Activated naive CD8-positive, alpha-beta T cell (primary cell): ENCODE data around the gene CRACR2B.

Experiments used
- H3K27ac Mint-ChIP-seq: one replicate; pipeline ENCODE4 v1.8.0; 2021; ENCODE audit warnings: mixed read lengths
- H3K27me3 Mint-ChIP-seq: one replicate; pipeline ENCODE4 v1.8.0; 2021; ENCODE audit warnings: mixed read lengths
- H3K36me3 Mint-ChIP-seq: one replicate; pipeline ENCODE4 v1.8.0; 2021; ENCODE audit warnings: mixed read lengths
- H3K4me1 Mint-ChIP-seq: one replicate; pipeline ENCODE4 v1.8.0; 2021; ENCODE audit warnings: low read depth, mixed read lengths
- H3K4me3 Mint-ChIP-seq: one replicate; pipeline ENCODE4 v1.8.0; 2021; ENCODE audit warnings: mild to moderate bottlenecking, mixed read lengths
- H3K9me3 Mint-ChIP-seq: one replicate; pipeline ENCODE4 v1.8.0; 2021; ENCODE audit warnings: low read depth, mixed read lengths

CRACR2B gene

GRCh38 chr11:833849-834311 is 6.2 kb downstream of the CRACR2B start:
- no peak overlapping the region for H3K27ac Mint-ChIP-seq
- no peaks in the 10 kb centered on the region for H3K36me3 Mint-ChIP-seq
- H3K4me1 Mint-ChIP-seq: peaks cover 16% of the 10 kb centered on the region
- H3K9me3 Mint-ChIP-seq: no peaks in the 10 kb centered on the region
- H3K27me3 Mint-ChIP-seq: no peaks in the 10 kb centered on the region
- peak overlapping the region; percentile 73 for H3K4me3 Mint-ChIP-seq

DNA sequence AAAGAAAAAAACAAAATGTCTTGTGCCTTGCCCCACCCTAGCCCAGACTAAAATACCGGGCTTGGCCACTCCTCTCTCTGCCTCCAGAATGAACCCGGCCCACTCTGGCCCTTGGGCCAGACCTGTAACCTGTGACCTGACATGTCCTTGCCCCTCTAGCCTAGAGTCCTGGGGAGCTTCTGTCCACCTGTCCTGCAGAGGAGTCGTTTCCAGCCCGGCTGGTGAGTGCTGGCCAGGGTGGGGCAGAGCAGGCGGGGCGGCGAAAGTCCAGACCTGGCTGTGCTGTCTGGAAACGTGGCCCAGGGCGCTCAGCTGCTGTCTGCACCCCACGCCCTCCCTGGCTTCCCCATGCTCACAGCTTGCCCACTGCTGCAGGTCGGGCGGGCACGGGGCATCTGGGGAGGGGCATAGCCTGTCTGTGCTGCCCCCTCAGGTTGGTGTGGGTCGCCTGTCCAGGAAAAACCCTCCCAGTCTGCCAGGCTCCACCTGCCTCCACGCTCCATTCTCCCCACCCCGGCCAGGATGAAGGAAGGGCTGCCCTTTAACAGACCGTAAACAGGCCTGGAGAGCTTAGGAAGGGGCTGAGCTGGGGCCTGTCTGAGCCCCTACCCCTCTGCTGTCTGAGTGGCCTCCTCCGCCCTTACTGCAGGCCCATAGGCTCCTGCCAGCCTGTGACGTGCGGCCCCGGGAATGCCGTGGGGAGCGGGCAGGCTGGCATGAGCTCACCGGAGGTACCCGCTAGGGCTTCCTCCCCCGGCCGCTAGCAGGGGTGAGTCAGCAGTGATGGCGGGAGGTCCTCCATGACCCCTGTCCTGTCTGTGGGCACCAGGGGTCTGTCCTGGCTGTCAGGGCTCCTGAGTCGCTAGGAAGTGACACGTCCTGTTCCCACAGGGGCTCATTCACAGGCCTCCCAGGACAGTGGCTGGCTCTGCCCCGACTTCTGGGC is 6.9 kb downstream of the CRACR2B start:
- no peak overlapping the region for H3K27ac Mint-ChIP-seq
- no peaks in the 10 kb centered on the region for H3K36me3 Mint-ChIP-seq
- H3K9me3 Mint-ChIP-seq: no peaks in the 10 kb centered on the region
- H3K4me3 Mint-ChIP-seq: peak overlapping the region; percentile 73
- H3K27me3 Mint-ChIP-seq: no peaks in the 10 kb centered on the region
- peaks cover 9% of the 10 kb centered on the region for H3K4me1 Mint-ChIP-seq

DNA sequence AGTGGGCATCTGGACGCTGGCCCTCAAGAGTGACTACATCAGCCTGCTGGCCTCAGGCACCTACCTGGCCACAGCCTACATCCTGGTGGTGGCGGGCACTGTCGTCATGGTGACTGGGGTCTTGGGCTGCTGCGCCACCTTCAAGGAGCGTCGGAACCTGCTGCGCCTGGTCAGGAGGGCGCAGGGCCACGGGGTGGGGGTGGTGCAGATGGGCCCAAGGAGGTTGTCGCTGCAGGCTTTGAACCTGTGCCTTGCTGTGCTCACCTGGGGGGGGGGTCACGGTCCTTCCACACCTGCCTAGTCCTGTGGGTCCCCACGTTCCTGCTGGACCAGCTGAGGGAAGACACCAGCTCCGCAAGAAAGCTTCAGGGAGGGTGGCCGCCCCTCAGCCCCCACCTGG is 8.6 kb downstream of the CRACR2B start:
- Mint-ChIP-seq H3K27ac (no peak overlapping the region), H3K9me3 (no peaks in the 10 kb centered on the region), H3K27me3 (no peaks in the 10 kb centered on the region), H3K4me3 (no peak overlapping the region), H3K36me3 (no peaks in the 10 kb centered on the region), H3K4me1 (peaks cover 20% of the 10 kb centered on the region)

GRCh38 chr11:836700-837099 is 9.0 kb downstream of the CRACR2B start:
- peaks cover 20% of the 10 kb centered on the region for H3K4me1 Mint-ChIP-seq
- no peaks in the 10 kb centered on the region for H3K36me3 Mint-ChIP-seq
- no peak overlapping the region for H3K4me3 Mint-ChIP-seq
- H3K9me3 Mint-ChIP-seq: no peaks in the 10 kb centered on the region
- H3K27ac Mint-ChIP-seq: no peak overlapping the region
- H3K27me3 Mint-ChIP-seq: no peaks in the 10 kb centered on the region

DNA sequence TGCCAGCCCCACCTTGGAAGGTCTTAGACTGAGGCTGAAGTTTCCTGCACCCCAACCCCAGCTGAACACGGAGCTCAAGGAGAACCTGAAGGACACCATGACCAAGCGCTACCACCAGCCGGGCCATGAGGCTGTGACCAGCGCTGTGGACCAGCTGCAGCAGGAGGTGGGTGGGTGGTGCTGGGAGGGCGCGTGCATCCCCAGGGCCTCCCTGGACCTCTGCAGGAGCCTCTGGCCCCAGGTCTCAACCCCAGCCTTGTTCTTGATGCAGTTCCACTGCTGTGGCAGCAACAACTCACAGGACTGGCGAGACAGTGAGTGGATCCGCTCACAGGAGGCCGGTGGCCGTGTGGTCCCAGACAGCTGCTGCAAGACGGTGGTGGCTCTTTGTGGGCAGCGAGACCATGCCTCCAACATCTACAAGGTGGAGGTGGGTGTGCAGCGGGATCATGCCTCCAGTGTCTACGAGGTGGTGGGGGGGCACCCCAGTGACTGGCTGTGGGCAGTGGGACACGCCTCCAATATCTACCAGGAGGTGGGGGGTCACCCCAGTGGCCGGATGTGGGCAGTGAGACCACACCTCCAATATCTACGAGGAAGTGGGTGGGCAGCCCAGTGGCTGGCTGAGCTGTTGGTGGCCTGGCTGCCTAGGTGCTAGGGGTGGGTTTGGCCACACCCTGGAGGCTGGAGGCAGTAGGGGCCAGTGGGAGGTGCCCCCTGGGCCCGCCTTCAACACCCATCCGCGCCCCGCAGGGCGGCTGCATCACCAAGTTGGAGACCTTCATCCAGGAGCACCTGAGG is 9.7 kb downstream of the CRACR2B start:
- no peak overlapping the region for H3K4me3 Mint-ChIP-seq
- H3K9me3 Mint-ChIP-seq: no peaks in the 10 kb centered on the region
- no peaks in the 10 kb centered on the region for H3K36me3 Mint-ChIP-seq
- no peaks in the 10 kb centered on the region for H3K27me3 Mint-ChIP-seq
- H3K4me1 Mint-ChIP-seq: peaks cover 17% of the 10 kb centered on the region
- H3K27ac Mint-ChIP-seq: no peak overlapping the region

GRCh38 chr11:837990-838307 is 10.2 kb downstream of the CRACR2B start:
- peaks cover 17% of the 10 kb centered on the region for H3K4me1 Mint-ChIP-seq
- H3K4me3 Mint-ChIP-seq: no peak overlapping the region
- no peaks in the 10 kb centered on the region for H3K9me3 Mint-ChIP-seq
- H3K36me3 Mint-ChIP-seq: no peaks in the 10 kb centered on the region
- H3K27ac Mint-ChIP-seq: no peak overlapping the region
- no peaks in the 10 kb centered on the region for H3K27me3 Mint-ChIP-seq

- H3K36me3 Mint-ChIP-seq: no peaks in the 10 kb centered on the region
- peak overlapping the region; percentile 32 for H3K4me3 Mint-ChIP-seq
- H3K27ac Mint-ChIP-seq: no peak overlapping the region
- H3K9me3 Mint-ChIP-seq: no peaks in the 10 kb centered on the region
- peaks cover 19% of the 10 kb centered on the region for H3K4me1 Mint-ChIP-seq
- H3K27me3 Mint-ChIP-seq: no peaks in the 10 kb centered on the region
Measured at GRCh38 chr11:838441-839279, 10.9 kb downstream of the CRACR2B start.

DNA sequence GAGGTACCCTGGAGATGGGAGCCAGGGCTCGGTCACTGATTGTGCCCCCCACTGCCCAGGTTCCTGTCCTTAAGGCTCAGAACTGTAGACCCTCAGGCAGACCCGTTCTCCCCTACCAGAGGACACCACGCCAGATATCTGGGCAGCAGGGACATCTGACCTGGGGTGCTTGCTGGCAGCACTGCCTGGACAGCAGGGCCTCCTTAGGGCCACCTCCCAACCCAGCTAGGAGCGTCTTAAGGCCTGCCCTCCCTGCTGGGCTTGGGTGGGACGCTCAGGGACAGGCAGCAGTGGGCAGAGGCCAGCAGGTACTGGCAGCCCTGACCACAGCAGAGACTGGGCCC is 11.5 kb downstream of the CRACR2B start:
- H3K9me3 Mint-ChIP-seq: no peaks in the 10 kb centered on the region
- H3K27me3 Mint-ChIP-seq: no peaks in the 10 kb centered on the region
- H3K4me3 Mint-ChIP-seq: no peak overlapping the region
- H3K36me3 Mint-ChIP-seq: no peaks in the 10 kb centered on the region
- H3K4me1 Mint-ChIP-seq: peaks cover 18% of the 10 kb centered on the region
- H3K27ac Mint-ChIP-seq: no peak overlapping the region

GRCh38 chr11:839875-840617 is 12.3 kb downstream of the CRACR2B start:
- Mint-ChIP-seq H3K27ac (no peak overlapping the region), H3K27me3 (no peaks in the 10 kb centered on the region), H3K9me3 (no peaks in the 10 kb centered on the region), H3K36me3 (no peaks in the 10 kb centered on the region), H3K4me1 (peaks cover 21% of the 10 kb centered on the region), H3K4me3 (peak overlapping the region; percentile 88)

- H3K27ac Mint-ChIP-seq: peak overlapping the region; percentile 80
- H3K4me1 Mint-ChIP-seq: peaks cover 24% of the 10 kb centered on the region
- no peaks in the 10 kb centered on the region for H3K36me3 Mint-ChIP-seq
- H3K27me3 Mint-ChIP-seq: no peaks in the 10 kb centered on the region
- peak overlapping the region; percentile 88 for H3K4me3 Mint-ChIP-seq
- no peaks in the 10 kb centered on the region for H3K9me3 Mint-ChIP-seq
Measured at GRCh38 chr11:841981-842369, 14.3 kb downstream of the CRACR2B start.

GRCh38 chr11:842370-843002 is 14.8 kb downstream of the CRACR2B start, which contains the start of the genes POLR2L and TSPAN4:
POLR2L (minus strand) TSS chr11:842529; CDS start chr11:842508, 21 bp downstream.
TSPAN4 (plus strand) TSS chr11:842852; CDS start chr11:850305, 7,453 bp downstream.
- Mint-ChIP-seq H3K27ac (peak within 1 kb of the TSS; percentile 80), H3K4me1 (peaks cover 24% of the 10 kb centered on the region), H3K36me3 (no peaks in the 10 kb centered on the region), H3K27me3 (no peaks in the 10 kb centered on the region), H3K4me3 (peak within 1 kb of the TSS; percentile 88), H3K9me3 (no peaks in the 10 kb centered on the region)

DNA sequence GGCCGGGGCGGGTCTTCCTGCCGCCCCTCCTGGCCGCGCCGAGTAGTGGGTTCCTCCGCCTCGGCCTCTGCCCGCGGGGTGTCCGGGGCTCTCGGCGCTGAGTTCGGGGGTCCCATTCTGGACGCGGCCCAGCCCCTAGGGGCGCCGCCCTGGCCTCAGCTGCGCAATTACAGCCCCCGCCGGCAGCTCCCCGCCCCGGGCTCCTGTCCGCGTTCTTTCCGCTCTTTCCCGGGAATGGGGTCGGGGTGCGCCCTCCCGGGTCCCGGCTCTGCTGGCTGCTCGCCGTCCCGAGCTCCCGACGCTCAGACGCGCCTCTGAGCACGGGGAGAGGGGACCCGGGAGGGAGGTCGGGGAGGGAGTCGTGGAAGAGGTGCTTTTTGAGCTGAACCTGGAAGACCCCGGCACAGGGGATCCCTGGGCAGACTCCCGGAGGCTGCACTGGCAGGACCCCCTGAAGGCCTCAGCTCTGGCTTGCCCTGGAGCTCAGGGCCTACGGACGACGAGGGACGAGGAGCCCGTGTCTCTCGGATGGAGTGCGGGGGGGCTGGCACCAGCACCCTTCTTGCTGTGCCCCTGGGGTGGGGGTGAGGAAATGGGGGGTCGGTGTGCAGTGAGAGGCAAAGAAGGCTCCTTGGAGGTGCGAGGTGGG is 15.5 kb downstream of the CRACR2B start:
- Mint-ChIP-seq H3K4me3 (peak overlapping the region; percentile 77), H3K27me3 (no peaks in the 10 kb centered on the region), H3K9me3 (no peaks in the 10 kb centered on the region), H3K36me3 (no peaks in the 10 kb centered on the region), H3K4me1 (peaks cover 24% of the 10 kb centered on the region), H3K27ac (no peak overlapping the region)
